Breast epithelium (tissue), 3 donors: ENCODE results near the gene TMEM100.

Experiments
- POLR2A ChIP-seq: fragments of 450-650 bp; IDR thresholded peaks from one replicate; pipeline ENCODE4 v1.6.1; 2016; ENCODE audit warnings: antibody characterized with exemption, mild to moderate bottlenecking, moderate library complexity
- TF ChIP-seq, protein P1 (sequence below), 3 donors: fragments of 450-650 bp; IDR thresholded peaks; one replicate each; pipeline ENCODE4 v1.5.1; 2016 to 2017; ENCODE audit warnings: antibody characterized with exemption in 3 of 3, mild to moderate bottlenecking in 3 of 3, moderate library complexity in 3 of 3

DNA sequence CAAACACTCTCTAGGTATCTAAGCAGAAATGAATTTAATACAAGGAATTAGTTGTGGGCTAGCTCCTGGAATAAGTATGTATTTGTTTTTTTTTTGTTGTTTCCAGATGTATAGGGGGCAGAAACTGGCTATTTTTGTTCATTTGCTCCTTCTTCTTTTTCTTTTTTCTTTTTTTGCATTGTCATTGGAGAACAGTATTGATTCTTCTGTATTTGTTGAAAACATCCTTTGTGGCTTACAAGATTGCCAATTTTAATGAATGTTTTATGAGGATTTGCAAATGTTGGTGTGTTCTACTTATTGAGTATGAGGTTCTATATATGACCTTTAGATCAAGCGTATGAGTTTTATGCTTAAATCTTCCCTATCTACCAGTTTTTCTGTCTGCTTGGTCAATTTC is 22.6 kb upstream of the TMEM100 start:
- TF ChIP-seq, protein P1, sequence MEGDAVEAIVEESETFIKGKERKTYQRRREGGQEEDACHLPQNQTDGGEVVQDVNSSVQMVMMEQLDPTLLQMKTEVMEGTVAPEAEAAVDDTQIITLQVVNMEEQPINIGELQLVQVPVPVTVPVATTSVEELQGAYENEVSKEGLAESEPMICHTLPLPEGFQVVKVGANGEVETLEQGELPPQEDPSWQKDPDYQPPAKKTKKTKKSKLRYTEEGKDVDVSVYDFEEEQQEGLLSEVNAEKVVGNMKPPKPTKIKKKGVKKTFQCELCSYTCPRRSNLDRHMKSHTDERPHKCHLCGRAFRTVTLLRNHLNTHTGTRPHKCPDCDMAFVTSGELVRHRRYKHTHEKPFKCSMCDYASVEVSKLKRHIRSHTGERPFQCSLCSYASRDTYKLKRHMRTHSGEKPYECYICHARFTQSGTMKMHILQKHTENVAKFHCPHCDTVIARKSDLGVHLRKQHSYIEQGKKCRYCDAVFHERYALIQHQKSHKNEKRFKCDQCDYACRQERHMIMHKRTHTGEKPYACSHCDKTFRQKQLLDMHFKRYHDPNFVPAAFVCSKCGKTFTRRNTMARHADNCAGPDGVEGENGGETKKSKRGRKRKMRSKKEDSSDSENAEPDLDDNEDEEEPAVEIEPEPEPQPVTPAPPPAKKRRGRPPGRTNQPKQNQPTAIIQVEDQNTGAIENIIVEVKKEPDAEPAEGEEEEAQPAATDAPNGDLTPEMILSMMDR (IDR thresholded peaks at IDR 0.05): no peak
- TF ChIP-seq POLR2A: no peak
